ENCODE measurements around the gene ZFAND5. TPM values are rescaled to one million over a fixed set of nuclear protein-coding genes. Genes with fewer than 3 reads are reported as not detected.

ZFAND5 gene
- polyA plus RNA-seq, 1 of the 3 experiments (the other 2 are of a cell fraction) = 58.8 TPM

DNA sequence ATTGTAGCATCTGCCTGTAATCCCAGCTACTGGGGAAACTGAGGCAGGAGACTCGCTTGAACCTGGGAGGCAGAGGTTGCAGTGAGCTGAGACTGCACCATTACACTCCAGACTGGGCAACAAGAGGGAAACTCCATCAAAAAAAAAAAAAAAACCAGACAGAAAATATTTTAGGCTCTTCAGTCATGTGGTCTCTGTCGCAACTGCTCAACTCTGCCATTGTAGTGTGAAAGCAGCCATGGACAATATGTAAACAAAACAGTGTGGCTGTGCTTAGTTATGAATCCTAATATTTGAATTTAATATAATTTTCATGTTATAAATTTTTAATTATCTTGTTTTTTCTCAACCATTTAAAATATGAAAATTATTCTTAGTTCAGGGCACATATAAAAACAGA lies 38.4 kb downstream of the ZFAND5 start:
- Histone ChIP-seq H3K36me3 (replicated peaks in 1 of 2; ENCODE audit: control insufficient read depth in 1 of 2, insufficient read depth in 2 of 2, low read length in 1 of 2) (no peaks in the 10 kb centered on the region), H2AFZ (ENCODE audit: low read depth) (no peak overlapping the region), H3F3A (replicated peaks; ENCODE audit: insufficient read depth) (no peaks in the 10 kb centered on the region), H3K4me2 (no peak overlapping the region), H3K27me3 (ENCODE audit: insufficient read depth) (no peaks in the 10 kb centered on the region), H3K9me3 (no peaks in the 10 kb centered on the region), H3K4me3 (ENCODE audit: low read depth in 2 of 2, low read length in 1 of 2) (no peak overlapping the region), H3K4me1 (ENCODE audit: control insufficient read depth in 1 of 2, insufficient read depth in 2 of 2, low read depth in 1 of 2, low read length in 1 of 2) (no peaks in the 10 kb centered on the region), H3K27ac (ENCODE audit: low read depth in 2 of 2, low read length in 1 of 2) (no peak overlapping the region), H4K20me1 (ENCODE audit: insufficient read depth) (no peaks in the 10 kb centered on the region), H3K9ac (no peak overlapping the region), H3K9me2 (no peaks in the 10 kb centered on the region), H3K79me2 (ENCODE audit: insufficient read depth) (no peaks in the 10 kb centered on the region)
- WGBS (ENCODE audit: low lambda C conversion rate) = 69% methylated on average over 2 of the region's 2 CpGs
- no peak for DNase-seq
- no peak for TF ChIP-seq FOXJ3 (CRISPR knock-in tag; IDR thresholded peaks at IDR 0.05)
- TF ChIP-seq YY1 (IDR thresholded peaks at IDR 0.05; ENCODE audit: low read depth) = no peak
- no peak for TF ChIP-seq TCF12 (IDR thresholded peaks at IDR 0.05)
- TF ChIP-seq JUND (IDR thresholded peaks at IDR 0.05) = no peak
- no peak for TF ChIP-seq MEF2A (IDR thresholded peaks at IDR 0.05; ENCODE audit: borderline replicate concordance, low read depth)
- no peak for TF ChIP-seq TAF1 (IDR thresholded peaks at IDR 0.05; ENCODE audit: borderline replicate concordance, low read depth, low read length)
- no peak for TF ChIP-seq MXI1 (IDR thresholded peaks at IDR 0.05; ENCODE audit: low read depth, low read length)
- TF ChIP-seq, protein P1, sequence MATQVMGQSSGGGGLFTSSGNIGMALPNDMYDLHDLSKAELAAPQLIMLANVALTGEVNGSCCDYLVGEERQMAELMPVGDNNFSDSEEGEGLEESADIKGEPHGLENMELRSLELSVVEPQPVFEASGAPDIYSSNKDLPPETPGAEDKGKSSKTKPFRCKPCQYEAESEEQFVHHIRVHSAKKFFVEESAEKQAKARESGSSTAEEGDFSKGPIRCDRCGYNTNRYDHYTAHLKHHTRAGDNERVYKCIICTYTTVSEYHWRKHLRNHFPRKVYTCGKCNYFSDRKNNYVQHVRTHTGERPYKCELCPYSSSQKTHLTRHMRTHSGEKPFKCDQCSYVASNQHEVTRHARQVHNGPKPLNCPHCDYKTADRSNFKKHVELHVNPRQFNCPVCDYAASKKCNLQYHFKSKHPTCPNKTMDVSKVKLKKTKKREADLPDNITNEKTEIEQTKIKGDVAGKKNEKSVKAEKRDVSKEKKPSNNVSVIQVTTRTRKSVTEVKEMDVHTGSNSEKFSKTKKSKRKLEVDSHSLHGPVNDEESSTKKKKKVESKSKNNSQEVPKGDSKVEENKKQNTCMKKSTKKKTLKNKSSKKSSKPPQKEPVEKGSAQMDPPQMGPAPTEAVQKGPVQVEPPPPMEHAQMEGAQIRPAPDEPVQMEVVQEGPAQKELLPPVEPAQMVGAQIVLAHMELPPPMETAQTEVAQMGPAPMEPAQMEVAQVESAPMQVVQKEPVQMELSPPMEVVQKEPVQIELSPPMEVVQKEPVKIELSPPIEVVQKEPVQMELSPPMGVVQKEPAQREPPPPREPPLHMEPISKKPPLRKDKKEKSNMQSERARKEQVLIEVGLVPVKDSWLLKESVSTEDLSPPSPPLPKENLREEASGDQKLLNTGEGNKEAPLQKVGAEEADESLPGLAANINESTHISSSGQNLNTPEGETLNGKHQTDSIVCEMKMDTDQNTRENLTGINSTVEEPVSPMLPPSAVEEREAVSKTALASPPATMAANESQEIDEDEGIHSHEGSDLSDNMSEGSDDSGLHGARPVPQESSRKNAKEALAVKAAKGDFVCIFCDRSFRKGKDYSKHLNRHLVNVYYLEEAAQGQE (IDR thresholded peaks at IDR 0.05; ENCODE audit: low read depth, low read length) = no peak
- no peak for TF ChIP-seq EP300 (IDR thresholded peaks at IDR 0.05; ENCODE audit: borderline replicate concordance in 1 of 2, low read depth in 1 of 2, low read length in 1 of 2)
- TF ChIP-seq GABPA (IDR thresholded peaks at IDR 0.05; ENCODE audit: low read depth) = no peak
- TF ChIP-seq RXRA (IDR thresholded peaks at IDR 0.05; ENCODE audit: borderline replicate concordance, low read depth) = no peak
- TF ChIP-seq NRF1 (IDR thresholded peaks at IDR 0.05; ENCODE audit: low read depth, low read length) = no peak
- TF ChIP-seq CHD2 (IDR thresholded peaks at IDR 0.05; ENCODE audit: low read length, partially characterized antibody) = no peak
- no peak for TF ChIP-seq SIN3A (IDR thresholded peaks at IDR 0.05; ENCODE audit: borderline replicate concordance, low read depth, low read length)
- TF ChIP-seq CTCF (IDR thresholded peaks at IDR 0.05) = no peak
- TF ChIP-seq, protein P2, sequence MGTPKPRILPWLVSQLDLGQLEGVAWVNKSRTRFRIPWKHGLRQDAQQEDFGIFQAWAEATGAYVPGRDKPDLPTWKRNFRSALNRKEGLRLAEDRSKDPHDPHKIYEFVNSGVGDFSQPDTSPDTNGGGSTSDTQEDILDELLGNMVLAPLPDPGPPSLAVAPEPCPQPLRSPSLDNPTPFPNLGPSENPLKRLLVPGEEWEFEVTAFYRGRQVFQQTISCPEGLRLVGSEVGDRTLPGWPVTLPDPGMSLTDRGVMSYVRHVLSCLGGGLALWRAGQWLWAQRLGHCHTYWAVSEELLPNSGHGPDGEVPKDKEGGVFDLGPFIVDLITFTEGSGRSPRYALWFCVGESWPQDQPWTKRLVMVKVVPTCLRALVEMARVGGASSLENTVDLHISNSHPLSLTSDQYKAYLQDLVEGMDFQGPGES (IDR thresholded peaks at IDR 0.05; ENCODE audit: low read depth, low read length) = no peak
- TF ChIP-seq, protein P3, sequence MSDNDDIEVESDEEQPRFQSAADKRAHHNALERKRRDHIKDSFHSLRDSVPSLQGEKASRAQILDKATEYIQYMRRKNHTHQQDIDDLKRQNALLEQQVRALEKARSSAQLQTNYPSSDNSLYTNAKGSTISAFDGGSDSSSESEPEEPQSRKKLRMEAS (IDR thresholded peaks at IDR 0.05; ENCODE audit: low read depth) = no peak
- CTCF ChIA-PET = interaction anchor here (1.3 kb wide), 1 partner anchor 34 kb away, joined by 3 read pairs; no protein-coding TSS in a partner anchor
- POLR2A ChIA-PET = no interaction called here
